Astrocyte of the spinal cord (primary cell): ENCODE results near the gene KDM8.

Experiments used
- DNase-seq: peaks from one replicate; pipeline ENCODE4 v3.0.0; 2011; ENCODE audit warnings: low read depth, low spot score
- H3K4me3 ChIP-seq: 2 replicates; pipeline ENCODE4 v1.5.1; 2011; ENCODE audit warnings: low read depth, mild to moderate bottlenecking, low read length, moderate library complexity
- in situ Hi-C: cut with HindIII; loops from 2 replicates; pipeline ENCODE4 v1.10.0; 2017; ENCODE audit warnings: low sequenced_read_pairs
- TF ChIP-seq, protein P1 (sequence below): IDR thresholded peaks from 2 replicates; pipeline ENCODE4 v1.5.1; 2012; ENCODE audit warnings: low read depth, mild to moderate bottlenecking, low read length, inconsistent platforms

The KDM8 gene

DNA sequence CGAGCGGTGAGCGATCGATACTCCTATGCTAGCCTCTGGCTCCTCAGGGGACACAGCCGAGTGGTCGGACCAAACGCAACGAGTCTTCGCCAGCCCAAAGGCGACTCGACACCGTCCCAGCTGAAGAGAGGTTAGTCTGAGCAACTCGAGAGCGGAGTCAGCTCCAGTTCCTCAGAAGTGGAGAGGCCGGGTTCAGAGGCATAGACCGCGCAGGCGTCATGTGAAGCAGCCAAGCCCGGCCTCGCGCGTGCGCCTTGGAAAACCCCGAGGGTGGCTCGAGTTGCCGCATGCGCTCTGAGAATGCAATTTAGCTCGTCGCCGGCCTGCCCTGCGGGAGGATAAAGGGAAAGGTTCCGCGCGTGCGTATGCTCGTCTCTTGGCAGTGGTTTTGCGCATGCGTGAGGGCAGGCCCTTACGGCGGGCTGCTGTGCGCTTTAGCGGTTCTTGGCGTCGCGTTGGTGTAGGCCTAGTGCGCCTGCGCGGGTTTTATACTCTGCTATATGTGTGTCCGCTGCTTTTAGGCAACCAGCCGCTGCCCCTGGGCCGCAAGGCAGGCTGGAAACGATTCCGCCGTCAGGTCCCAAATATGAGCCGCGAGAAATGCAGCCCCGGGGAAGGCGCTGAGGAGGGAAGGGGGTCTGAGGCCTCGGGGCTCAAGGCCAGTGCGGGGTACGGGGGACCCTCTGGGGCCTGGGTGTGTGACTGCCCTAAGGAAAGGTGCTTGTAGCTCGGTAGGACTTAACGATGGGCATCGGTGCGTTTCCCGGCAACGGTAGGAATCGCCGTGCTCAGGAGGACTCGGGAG, at the start of gene KDM8:
Gene KDM8, plus strand, starts transcription at position 20 of the 805 bp plus-strand sequence. CDS start 6,598 bp downstream, outside the sequence.
- in situ Hi-C loops, result no loop called here
- TF ChIP-seq, protein P1, sequence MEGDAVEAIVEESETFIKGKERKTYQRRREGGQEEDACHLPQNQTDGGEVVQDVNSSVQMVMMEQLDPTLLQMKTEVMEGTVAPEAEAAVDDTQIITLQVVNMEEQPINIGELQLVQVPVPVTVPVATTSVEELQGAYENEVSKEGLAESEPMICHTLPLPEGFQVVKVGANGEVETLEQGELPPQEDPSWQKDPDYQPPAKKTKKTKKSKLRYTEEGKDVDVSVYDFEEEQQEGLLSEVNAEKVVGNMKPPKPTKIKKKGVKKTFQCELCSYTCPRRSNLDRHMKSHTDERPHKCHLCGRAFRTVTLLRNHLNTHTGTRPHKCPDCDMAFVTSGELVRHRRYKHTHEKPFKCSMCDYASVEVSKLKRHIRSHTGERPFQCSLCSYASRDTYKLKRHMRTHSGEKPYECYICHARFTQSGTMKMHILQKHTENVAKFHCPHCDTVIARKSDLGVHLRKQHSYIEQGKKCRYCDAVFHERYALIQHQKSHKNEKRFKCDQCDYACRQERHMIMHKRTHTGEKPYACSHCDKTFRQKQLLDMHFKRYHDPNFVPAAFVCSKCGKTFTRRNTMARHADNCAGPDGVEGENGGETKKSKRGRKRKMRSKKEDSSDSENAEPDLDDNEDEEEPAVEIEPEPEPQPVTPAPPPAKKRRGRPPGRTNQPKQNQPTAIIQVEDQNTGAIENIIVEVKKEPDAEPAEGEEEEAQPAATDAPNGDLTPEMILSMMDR, result no peak
- peak; percentile 100 for DNase-seq
- H3K4me3 ChIP-seq, result peak within 1 kb of the TSS; percentile 91

DNA sequence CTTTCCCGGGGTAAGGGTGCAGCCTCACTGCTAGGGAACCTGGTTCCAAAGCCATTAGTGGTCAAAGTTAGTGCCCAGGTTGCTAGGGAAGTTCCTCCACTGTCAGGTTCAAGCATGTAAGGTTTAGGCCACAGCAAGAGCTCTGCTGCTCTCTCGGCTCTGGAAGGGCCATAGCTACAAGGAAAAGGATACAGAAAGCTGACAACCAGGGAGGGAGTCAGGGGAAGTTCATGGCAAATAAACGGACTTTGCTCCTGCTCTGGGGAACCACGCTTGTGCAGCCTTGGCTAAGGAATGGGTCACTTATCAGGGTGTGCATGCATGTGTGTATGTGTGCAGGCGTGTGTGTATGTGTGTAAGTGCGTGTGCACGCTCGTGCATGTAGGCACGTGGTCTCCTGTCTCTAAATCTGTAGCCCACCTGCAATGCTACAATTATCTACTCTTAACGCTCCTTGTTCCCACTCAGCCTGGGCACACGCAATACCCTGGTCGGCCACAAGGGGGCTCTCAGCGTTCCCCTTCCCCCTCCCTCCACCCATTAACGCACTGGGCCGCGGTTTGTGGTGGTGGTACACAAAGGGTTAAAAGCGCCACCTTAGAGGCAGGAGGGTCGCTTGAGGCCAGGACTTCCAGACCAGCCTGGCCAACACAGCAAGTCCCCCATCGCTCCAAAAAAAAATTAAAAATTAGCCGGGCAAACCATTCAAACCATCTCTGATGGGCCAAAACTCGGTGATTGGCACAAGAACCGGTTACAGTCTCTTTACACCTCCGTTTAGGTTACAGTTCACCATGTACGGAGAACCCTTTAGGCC, 48.4 kb upstream of the KDM8 start:
- TF ChIP-seq, protein P1, result peak; percentile 99
- in situ Hi-C loops, result no loop called here
- DNase-seq, result peak; percentile 26
- no peak overlapping the region for H3K4me3 ChIP-seq

DNA sequence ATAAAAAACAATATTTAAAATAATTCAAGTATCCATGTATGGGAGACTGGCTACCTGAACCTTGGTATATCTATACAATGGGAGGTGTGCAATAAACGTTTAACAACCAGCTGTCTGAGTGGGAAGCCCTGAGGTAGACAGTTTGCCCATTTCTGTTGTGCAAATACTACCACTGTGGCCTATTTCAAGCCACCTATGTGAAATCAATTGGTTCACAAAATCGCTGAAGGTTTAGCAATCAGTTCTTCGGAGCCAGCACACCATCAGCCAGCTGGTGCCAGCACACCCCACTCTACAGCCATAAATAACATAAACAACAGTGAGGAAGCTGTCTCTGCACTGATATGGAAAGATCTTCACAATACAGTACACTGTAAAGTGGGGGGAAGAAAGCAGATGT, 46.7 kb upstream of the KDM8 start:
- TF ChIP-seq, protein P1, result no peak
- in situ Hi-C loops, result no loop called here
- no peak overlapping the region for H3K4me3 ChIP-seq
- no peak for DNase-seq

DNA sequence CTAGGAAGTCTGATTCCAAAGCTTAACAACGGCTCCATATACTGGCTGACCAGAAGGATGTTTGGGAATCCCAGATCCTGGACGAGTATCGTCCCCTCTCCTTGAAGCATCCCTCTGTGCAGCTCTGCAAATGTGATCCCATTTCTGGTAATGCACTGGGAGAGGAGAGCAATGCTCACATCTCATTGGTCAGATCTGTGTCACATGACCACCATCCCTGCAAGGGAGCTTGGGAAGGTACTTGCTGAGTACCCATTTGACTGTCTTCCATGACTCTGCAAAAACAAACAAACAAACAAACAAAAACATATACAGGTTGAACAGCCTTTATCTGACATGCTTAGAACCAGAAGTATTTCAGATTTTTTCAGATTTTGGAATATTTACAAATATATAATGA, 41.9 kb upstream of the KDM8 start:
- in situ Hi-C loops, result no loop called here
- no peak for DNase-seq
- H3K4me3 ChIP-seq, result no peak overlapping the region
- TF ChIP-seq, protein P1, result no peak

DNA sequence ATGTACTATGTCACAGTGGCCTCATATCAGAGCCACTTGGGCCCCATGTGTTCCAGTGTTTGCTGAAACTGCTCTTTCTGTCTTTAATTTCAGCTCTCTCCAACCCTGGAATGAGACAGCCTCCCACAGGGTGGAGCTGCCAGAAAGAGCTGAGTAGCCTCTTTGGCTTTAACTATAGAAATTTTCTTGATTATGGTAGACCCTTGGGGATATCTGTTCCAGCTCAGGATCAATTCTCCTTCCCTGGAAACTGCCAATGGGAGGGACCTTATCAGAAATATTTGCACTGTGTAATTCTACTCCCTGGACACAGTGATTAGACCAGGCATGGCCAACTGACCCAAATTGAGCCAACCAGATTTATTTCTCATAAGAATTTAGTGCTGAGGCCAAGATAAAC, 39.0 kb upstream of the KDM8 start:
- DNase-seq, result no peak
- in situ Hi-C loops, result no loop called here
- TF ChIP-seq, protein P1, result no peak
- H3K4me3 ChIP-seq, result no peak overlapping the region

DNA sequence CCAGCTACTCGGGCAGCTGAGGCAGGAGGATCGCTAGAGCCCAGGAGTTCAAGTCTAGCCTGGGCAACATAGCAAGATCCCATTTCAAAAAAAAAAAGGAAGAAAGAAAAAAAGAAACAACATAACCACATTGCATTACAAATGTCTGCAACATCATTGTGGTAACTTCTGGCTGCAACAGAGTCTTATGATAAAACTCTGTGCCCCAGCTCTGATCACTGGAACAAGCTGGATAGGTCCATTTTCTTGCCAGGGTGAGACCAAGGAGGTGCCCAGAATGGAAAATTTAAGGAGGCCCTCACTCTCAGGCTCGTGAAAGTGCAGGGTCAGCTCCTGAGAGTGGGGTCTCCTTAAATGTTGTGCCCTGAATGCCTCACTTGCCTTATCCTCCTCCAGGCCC, 37.8 kb upstream of the KDM8 start:
- no peak for DNase-seq
- TF ChIP-seq, protein P1, result no peak
- H3K4me3 ChIP-seq, result no peak overlapping the region
- in situ Hi-C loops, result no loop called here
